DMS 273 treated with DMSO at 0.1 percent for 48 hours (cell line): ENCODE results near the gene BICD1.

Source experiments
- DNase-seq: peaks from one replicate; lab custom pipeline; 2025; lab: John Stamatoyannopoulos, UW

The BICD1 gene

GRCh38 chr12:32402946-32403345, 296.3 kb downstream of the BICD1 start:
- DNase-seq, result no peak

GRCh38 chr12:32407795-32408194, 301.1 kb downstream of the BICD1 start:
- no peak for DNase-seq

- DNase-seq, result no peak
These were observed 306.8 kb downstream of the BICD1 start for GRCh38 chr12:32413412-32413811.

- no peak for DNase-seq
These were observed 311.6 kb downstream of the BICD1 start for GRCh38 chr12:32418221-32418620.

GRCh38 chr12:32418903-32419519, 312.4 kb downstream of the BICD1 start:
- DNase-seq, result no peak

GRCh38 chr12:32419520-32419960, 312.9 kb downstream of the BICD1 start:
- DNase-seq, result no peak

- no peak for DNase-seq
These were observed 313.7 kb downstream of the BICD1 start for GRCh38 chr12:32420356-32420755.

GRCh38 chr12:32423559-32423958, 316.9 kb downstream of the BICD1 start:
- no peak for DNase-seq

- no peak for DNase-seq
These were observed 324.4 kb downstream of the BICD1 start for GRCh38 chr12:32431025-32431424.
